IPS DF 6.9 (cell line): ENCODE measurements around the gene CCDC7.

Source experiments
- DNase-seq: peaks from one replicate; pipeline ENCODE4 v3.0.0-alpha.2; 2013; ENCODE audit warnings: low read depth, low spot score
- H3K27ac ChIP-seq: one replicate; pipeline ENCODE4 v1.5.1; 2013; ENCODE audit warnings: low read length, control low read depth
- H3K27me3 ChIP-seq: 2 replicates; pipeline ENCODE4 v1.6.1; 2013; ENCODE audit warnings: mild to moderate bottlenecking, low read length; ENCODE audit not compliant: control insufficient read depth, insufficient read depth
- H3K36me3 ChIP-seq: 2 replicates; pipeline ENCODE4 v1.6.1; 2013; ENCODE audit warnings: low read length; ENCODE audit not compliant: control insufficient read depth, insufficient read depth
- H3K4me1 ChIP-seq: 2 replicates; pipeline ENCODE4 v1.6.1; 2013; ENCODE audit warnings: low read length; ENCODE audit not compliant: control insufficient read depth, insufficient read depth
- H3K4me3 ChIP-seq: 2 replicates; pipeline ENCODE4 v1.5.1; 2013; ENCODE audit warnings: mild to moderate bottlenecking, low read length
- H3K9me3 ChIP-seq: 2 replicates; pipeline ENCODE4 v1.6.1; 2013; ENCODE audit warnings: low read length, inconsistent platforms; ENCODE audit not compliant: control insufficient read depth, insufficient read depth
- WGBS: extraction: QIAGEN DNeasy Blood & Tissue Kit; methylation state at CpG from one replicate; pipeline ENCODE4 v1.1.7; 2013; ENCODE audit warnings: mixed read lengths, missing lambda C conversion rate; ENCODE audit not compliant: insufficient read length, insufficient coverage; 5-methylcytosine and 5-hydroxymethylcytosine counted together

CCDC7 gene

DNA sequence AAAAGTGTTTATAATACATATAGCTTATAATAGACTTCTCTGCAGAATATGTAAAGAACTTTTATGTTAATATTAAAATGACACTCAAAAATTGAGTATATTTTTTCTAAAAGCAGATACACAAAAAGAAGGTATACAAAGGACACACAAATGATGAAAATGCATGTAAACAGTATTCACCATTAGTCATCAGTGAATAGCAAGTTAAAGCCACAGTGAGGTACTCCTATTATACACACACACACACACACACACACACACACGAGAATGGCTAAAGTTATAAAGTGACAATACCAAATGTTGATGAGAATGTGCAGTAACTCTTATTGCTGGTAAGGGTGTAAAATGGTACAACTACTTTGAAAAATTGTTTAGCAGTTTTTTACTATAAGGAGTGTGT, 419.2 kb downstream of the CCDC7 start:
- Histone ChIP-seq H3K27me3 (no peaks in the 10 kb centered on the region), H3K4me3 (no peak overlapping the region), H3K36me3 (no peaks in the 10 kb centered on the region), H3K27ac (no peak overlapping the region), H3K9me3 (no peaks in the 10 kb centered on the region), H3K4me1 (no peaks in the 10 kb centered on the region)
- WGBS = no CpG with 5 or more reads among the region's 1 CpG
- no peak for DNase-seq

DNA sequence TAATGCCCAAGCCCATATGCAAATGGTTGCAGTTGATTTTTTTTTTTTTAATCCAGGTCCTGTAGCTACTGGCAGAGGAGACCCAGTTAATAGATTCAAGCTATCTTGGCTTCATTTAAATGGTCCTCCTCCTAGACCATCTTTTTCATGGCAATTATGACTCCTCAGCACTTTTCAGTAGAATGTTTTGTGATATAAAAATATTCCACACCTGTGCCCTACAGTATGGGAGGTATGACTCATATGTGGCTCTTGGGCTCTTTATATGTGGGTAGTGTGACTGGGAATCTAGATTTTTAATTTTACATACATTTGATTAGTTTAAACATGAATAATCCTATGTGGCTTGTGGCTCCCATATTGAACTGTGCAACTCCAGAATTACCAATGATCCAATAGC, 432.0 kb downstream of the CCDC7 start:
- no peak overlapping the region for H3K27ac ChIP-seq
- no peak overlapping the region for H3K4me3 ChIP-seq
- no peaks in the 10 kb centered on the region for H3K4me1 ChIP-seq
- no peaks in the 10 kb centered on the region for H3K27me3 ChIP-seq
- H3K36me3 ChIP-seq = no peaks in the 10 kb centered on the region
- no peaks in the 10 kb centered on the region for H3K9me3 ChIP-seq
- no peak for DNase-seq

DNA sequence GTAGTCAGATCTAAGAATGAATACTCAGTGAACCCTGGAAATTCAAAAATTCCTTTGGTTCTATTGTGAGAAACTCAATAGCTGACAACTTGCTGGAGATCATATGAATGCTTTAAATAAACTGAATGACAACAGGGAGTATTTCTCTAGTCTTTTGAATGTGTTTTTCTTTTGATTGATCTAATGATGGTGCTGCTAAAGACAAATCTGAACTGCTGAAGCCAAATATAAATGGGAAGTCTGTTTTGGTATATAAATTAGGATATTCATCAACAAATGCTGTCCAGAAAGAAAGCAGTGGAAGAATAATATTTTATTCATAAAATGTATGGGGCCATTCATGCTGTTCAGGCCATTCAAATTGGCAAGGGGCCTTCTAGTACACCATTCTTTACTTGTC, 432.7 kb downstream of the CCDC7 start:
- Histone ChIP-seq H3K27me3 (no peaks in the 10 kb centered on the region), H3K4me1 (no peaks in the 10 kb centered on the region), H3K36me3 (no peaks in the 10 kb centered on the region), H3K9me3 (no peaks in the 10 kb centered on the region), H3K4me3 (no peak overlapping the region), H3K27ac (no peak overlapping the region)
- DNase-seq = no peak

DNA sequence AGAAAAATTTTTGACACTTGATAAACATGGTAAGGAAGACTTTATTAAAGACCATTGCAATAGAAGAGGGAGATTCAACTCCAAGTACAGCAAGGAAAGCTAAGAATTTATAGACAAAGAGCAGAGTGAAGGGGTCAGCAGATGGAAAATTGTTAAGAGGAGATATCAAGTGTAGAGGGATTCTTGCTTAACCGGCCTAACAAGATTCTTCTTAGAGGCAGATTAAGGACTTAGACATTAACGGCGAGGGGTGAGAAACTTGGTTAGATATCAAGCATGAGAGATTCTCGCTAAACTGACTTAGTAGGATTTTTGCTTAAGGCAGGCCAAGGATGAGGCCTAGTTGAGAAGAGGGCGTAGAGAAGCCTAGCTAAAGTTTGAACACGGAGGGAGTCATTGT, 436.1 kb downstream of the CCDC7 start:
- no peak overlapping the region for H3K4me3 ChIP-seq
- H3K27me3 ChIP-seq = no peaks in the 10 kb centered on the region
- no peaks in the 10 kb centered on the region for H3K4me1 ChIP-seq
- no peak overlapping the region for H3K27ac ChIP-seq
- H3K36me3 ChIP-seq = no peaks in the 10 kb centered on the region
- WGBS = no CpG with 5 or more reads among the region's 6 CpGs
- no peak for DNase-seq
- H3K9me3 ChIP-seq = no peaks in the 10 kb centered on the region

DNA sequence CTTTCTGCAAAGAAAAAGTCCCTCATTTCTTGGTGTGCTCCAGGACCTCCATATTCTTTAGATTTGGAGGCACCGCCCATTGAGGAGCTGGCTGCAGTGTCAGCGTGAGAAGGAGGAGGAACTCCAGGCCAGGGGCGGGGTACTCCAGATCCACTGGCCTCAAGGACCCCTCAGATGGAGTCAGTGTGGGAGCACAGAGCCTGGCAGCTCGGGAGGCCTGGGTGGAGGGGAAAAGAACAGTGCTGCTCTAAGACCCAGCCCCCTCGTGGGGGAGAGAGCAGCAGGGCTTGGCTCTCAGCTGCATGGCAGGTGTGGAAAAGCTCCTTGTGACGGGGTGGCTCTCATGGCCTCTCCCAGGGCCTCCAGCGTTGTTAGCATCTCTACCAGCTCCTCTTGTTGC, 441.5 kb downstream of the CCDC7 start:
- Histone ChIP-seq H3K9me3 (no peaks in the 10 kb centered on the region), H3K4me1 (no peaks in the 10 kb centered on the region), H3K27me3 (no peaks in the 10 kb centered on the region), H3K27ac (no peak overlapping the region), H3K36me3 (no peaks in the 10 kb centered on the region), H3K4me3 (no peak overlapping the region)
- DNase-seq = no peak
- WGBS = no CpG with 5 or more reads among the region's 7 CpGs

DNA sequence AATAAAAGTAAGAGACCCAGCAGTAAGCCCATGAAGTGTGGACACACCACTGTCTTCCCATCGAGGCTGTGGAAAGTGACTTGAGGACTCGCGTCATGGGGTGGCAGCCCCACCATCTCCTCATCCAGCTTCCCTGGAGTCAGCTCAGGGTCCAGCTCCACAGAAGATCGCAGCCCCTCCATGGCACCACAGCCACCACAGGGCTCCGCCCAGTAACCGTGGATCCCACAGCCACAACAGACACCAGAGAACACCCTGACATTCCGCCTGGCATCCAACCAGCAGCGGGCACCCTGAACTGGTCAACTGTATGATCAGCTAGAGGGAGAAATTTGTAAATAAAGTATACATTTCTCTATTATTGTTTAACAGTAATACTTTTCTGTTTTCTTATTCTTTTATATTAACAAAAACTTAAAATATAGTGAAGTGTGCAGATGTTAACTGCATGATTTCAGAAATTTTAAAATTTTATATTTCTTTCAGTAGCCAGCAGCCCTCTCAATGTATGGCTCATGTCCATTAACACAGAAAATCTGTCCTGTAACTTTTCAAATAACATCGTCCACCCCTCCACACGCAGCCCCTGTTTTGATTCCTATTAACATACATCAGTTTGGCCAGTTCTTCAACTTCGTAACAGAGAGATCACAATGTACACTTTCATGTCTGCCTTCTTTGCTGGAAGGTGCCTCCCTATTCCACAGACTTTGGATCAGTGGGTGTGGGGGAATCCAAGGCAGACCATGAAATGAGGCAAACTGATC, 442.4 kb downstream of the CCDC7 start:
- Histone ChIP-seq H3K27ac (no peak overlapping the region), H3K36me3 (no peaks in the 10 kb centered on the region), H3K4me1 (no peaks in the 10 kb centered on the region), H3K27me3 (no peaks in the 10 kb centered on the region), H3K9me3 (no peaks in the 10 kb centered on the region), H3K4me3 (no peak overlapping the region)
- no peak for DNase-seq
- WGBS = 100% methylated on average over 2 of the region's 11 CpGs

DNA sequence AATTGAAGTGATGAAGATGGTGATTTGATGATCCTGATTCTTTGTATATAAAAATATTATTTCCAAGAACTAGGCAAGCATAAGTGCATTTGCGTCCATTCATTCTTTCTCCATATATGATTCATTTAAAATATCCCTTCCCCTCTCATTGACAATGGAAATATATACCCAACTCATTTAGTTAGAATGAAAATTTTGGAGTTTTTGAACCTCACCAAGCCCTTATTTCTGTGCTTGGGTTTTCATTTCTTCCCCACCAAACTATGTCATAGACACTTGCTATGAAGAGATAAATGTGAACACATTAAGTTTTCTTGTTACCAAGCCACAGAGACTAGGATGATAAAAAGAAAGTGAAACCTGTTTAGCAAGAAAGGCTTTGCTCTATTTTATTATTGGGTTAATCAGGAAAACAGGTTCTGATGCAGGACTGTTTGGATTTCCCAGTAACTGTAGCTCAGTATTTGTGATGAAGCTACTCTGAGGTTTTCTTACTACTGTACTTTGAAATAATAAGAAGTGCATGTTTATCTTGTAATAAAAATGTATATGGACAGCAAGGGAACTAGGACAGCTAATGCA, 443.8 kb downstream of the CCDC7 start:
- Histone ChIP-seq H3K27me3 (no peaks in the 10 kb centered on the region), H3K9me3 (no peaks in the 10 kb centered on the region), H3K27ac (no peak overlapping the region), H3K4me1 (no peaks in the 10 kb centered on the region), H3K36me3 (no peaks in the 10 kb centered on the region), H3K4me3 (no peak overlapping the region)
- no peak for DNase-seq
- no CpG with 5 or more reads among the region's 1 CpG for WGBS

DNA sequence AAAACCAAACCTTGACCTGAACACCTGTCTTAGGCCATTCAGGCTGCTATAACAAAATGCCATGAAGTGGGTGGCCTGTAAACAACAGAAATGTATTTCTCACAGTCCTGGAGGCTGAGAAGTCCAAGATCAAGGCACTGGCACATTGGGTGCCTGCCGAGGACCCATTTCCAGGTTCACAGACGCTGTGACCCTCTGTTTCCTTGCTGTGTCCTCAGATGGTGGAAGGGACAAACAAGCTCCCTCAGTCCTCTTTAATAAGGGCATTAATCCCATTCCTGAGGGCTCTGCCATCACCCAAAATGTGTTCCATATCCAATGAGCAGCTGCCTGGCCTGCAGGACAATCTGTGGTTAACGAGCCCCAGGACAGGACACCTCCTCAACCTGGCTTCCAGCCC, 444.5 kb downstream of the CCDC7 start:
- Histone ChIP-seq H3K27me3 (no peaks in the 10 kb centered on the region), H3K9me3 (no peaks in the 10 kb centered on the region), H3K27ac (no peak overlapping the region), H3K36me3 (no peaks in the 10 kb centered on the region), H3K4me3 (no peak overlapping the region), H3K4me1 (no peaks in the 10 kb centered on the region)
- no CpG with 5 or more reads among the region's 3 CpGs for WGBS
- DNase-seq = no peak

DNA sequence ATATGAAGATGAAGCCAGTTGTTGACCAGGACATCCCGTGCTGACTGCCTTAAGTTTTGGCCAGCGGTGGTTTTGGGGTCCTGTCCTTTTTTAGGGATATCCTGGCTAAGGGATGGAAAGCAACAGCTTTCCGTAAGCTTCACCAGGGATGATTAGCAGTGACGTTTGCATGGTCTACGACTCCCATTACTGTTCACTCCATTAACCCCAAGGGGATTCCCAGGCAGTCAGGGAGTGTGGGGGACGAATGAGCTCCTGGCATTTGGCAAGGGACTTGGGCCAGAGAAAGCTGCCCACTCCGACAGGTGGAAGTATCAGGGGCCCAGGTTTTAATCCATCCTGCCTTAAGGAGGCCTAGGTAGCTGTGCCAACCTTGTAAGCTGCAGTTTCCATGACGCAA, 445.3 kb downstream of the CCDC7 start:
- Histone ChIP-seq H3K36me3 (no peaks in the 10 kb centered on the region), H3K4me1 (no peaks in the 10 kb centered on the region), H3K27me3 (no peaks in the 10 kb centered on the region), H3K4me3 (no peak overlapping the region), H3K27ac (no peak overlapping the region), H3K9me3 (no peaks in the 10 kb centered on the region)
- DNase-seq = no peak
- WGBS = no CpG with 5 or more reads among the region's 8 CpGs

DNA sequence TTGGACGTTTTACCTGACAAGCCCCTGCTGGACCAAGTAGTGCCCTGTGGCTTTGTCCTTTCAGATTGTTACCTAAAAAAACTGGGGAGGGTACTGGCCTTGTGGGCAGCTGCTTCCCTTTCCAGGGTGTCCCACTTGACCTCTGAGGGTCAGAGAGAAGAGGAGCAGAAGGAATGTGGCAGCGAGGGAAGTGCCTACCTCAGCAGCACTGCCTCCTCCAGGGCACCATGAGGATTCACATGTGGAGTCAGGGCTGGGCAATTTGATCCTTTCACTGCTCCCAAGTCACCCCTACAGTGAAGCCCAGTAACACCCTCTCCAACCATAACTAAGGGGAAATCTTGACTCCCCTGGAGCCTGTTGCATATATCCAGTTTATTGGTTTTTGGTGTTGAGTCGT, 447.5 kb downstream of the CCDC7 start:
- H3K4me3 ChIP-seq = no peak overlapping the region
- no CpG with 5 or more reads among the region's 3 CpGs for WGBS
- H3K27me3 ChIP-seq = no peaks in the 10 kb centered on the region

More for the DNA sequence above, 447.5 kb downstream of the CCDC7 start:
- H3K36me3 ChIP-seq = no peaks in the 10 kb centered on the region
- peak; percentile 71 for DNase-seq
- no peaks in the 10 kb centered on the region for H3K4me1 ChIP-seq
- H3K9me3 ChIP-seq = no peaks in the 10 kb centered on the region
- H3K27ac ChIP-seq = no peak overlapping the region
